HG03457 (cell line): Measurements from ENCODE around the gene TPBG.

Experiments
- ATAC-seq: cut with Tn5 transposase; IDR thresholded peaks from one replicate; pipeline ENCODE4 v1.9.1; 2021; ENCODE audit warnings: moderate number of reproducible peaks; ENCODE audit not compliant: unreplicated experiment

The TPBG gene, protein sequence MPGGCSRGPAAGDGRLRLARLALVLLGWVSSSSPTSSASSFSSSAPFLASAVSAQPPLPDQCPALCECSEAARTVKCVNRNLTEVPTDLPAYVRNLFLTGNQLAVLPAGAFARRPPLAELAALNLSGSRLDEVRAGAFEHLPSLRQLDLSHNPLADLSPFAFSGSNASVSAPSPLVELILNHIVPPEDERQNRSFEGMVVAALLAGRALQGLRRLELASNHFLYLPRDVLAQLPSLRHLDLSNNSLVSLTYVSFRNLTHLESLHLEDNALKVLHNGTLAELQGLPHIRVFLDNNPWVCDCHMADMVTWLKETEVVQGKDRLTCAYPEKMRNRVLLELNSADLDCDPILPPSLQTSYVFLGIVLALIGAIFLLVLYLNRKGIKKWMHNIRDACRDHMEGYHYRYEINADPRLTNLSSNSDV

DNA sequence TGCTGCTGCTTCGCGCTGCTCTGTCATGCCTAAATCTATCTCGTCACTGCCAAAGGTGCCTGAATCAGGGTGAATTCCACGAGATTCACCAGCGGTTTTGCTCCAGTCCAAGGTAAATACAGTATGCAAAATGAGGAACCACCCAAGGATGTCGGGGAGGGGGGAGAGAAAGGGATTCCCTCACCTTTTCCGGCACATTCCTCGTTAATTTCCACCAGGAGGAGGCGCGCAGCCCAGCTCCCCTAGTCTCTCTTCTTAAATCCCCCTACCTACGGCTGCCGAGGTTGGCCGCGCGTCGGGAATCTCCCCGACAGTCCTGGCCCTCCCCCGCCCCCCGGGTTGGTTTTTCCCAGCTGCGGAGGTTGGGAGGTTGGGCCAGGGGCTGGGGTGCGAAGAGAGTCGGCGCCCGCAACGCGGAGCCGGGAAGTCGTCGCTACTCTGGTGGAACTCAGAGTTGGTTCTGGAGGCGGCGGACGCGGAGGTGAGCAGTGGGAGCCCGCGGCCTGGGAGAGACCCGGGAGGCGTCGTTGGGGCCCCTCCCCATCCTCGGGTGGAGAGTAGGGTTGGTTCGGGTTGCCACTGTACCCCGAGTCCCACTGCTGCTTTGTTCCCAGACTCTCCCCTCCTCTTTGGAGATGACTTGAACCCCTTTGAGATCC lies at the start of gene TPBG:
TSS of gene TPBG (plus strand) at position 390 of the 659 bp plus-strand sequence. CDS start 1,145 bp downstream, outside the sequence.
- no peak for ATAC-seq

DNA sequence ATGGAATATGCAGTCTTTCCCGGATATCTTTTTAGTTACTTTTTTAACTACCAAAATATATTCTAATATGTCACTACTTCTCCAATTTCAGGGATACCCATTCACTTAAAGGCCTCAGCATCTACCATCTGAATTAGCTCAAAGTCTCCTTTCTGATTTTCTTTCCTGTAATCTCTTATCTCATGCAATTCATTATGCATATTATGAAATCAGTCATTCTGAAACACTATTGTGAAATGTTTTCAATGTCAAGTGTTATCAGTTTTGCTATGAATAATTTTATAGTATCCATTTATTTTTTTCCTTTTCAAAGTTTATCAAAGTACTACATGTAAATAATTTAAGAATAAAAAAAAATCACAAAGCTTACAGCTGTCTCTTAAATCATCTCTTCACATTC lies 41.2 kb upstream of the TPBG start:
- no peak for ATAC-seq

DNA sequence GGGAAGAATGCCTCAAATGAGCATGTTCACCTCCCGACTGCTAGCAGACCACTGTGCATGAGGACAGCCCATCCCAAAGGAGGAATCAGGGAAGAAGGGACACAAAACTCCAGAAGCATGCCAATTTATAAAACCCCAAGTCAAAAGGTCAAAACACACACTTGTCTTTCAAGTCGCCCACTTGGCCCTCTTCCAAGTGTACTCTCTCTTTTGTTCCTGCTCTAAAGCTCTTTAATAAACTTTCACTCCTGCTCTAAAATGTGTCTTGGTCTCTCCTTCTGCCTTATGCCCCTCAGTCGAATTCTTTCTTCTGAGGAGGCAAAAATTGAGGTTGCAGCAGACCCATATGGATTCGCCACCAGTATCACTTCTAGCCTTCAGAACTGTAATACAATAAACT lies 33.9 kb upstream of the TPBG start:
- ATAC-seq, result no peak

DNA sequence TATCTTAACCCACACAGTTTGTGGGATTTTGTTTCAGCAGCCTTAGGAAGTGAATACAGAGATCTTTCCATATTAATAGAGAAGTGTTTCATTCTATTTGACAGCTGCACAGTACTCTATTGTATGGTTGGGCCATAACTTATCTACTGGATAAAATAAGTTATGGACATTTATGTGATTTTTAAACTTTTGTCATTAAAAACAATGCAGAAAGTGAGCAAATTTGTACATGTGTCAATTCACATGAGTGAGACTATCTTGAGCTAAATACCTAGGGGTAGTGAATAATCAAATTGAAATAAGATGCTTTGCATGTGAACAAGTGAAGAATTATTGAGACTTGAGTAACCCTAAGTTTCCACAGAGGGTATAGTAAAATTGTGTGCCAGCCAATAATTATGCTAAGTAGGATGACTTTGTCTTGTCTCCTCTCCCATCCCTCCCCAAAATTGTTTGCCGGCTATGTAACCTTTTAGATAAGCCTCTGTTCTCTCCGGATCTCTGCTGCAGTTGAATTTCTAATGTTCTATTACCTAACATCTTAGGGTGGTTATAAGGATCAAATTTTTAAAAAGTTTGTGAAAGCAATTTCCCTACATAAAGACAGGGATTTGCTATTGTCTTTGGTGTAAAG lies 33.3 kb upstream of the TPBG start:
- no peak for ATAC-seq

DNA sequence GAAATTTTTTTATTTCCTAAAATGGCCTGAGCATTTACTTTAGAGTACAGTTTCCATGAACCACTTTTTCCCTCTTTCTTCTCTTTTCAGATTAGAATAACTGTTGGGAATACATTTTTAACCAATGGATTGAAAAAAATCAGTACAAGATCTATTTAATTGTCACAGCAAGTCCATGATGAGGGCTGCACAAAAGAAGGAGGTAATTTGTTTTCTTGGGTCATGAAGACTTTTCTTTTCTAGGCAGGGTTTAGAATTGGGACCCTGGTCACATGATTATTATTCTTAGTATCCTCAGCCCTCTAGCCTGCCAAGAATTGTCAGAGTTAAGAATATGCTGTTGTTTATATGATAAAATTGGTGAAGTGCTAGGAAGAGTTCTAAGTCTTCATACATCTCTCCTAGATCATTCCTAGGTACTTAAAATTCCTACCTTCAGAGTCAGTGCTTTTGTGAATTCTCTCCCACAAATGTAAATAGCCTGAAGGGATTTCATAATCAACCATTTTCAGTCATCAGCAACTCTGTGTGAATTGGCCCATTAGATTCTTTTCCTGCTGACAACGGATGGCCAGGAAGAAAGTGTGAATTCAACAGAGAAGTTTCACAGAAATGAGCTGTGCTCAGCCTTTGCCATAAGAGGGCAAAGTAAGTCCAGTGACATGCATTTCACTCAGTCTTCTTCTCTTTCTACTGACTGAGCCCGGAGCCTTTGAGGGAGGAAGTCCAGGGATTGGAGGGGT lies 32.4 kb upstream of the TPBG start:
- ATAC-seq, result no peak

DNA sequence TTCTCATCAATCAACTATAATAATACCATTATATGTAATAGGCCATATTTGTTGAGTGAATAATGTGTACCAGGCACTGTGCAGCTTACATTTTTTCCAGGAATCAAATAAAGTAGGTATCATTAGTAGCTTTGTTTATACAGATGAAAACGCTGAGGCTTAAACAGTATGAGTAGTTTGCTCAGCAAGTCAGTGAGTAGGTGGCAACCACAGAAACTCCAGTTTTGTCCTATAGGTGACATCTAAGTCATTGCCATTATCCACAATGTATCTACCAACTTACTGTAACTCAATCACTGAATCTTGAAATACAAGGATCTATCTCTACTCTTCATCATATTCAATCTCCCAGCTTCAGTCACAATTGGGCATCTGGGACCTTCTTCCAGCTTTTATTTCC lies 29.8 kb upstream of the TPBG start:
- no peak for ATAC-seq

DNA sequence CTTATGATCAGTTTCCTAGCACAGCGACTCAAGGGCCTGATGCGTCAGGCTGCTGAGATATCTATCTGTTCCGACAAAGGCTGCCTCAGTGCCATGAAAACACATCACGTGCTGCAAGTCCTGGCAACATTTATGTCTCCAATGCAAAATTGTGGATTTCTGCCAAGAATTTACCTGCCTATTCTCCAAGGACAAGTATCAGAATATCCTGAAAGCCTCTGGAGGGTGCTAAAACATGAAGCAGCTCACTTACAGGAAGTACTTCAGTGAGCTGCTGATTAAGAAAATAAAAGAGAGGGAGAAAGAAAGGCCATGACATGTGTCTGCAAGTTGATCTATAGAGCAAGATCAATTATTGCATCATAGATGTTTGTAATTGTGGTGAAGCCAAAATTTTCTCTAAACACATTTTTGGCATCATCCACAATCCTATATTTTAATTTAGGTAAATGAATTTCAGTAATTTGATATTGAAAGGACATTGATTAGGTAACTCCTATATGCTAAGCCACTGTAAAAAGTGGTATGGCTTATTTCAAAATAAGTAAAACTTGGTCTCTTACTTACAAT lies 25.8 kb upstream of the TPBG start:
- no peak for ATAC-seq

DNA sequence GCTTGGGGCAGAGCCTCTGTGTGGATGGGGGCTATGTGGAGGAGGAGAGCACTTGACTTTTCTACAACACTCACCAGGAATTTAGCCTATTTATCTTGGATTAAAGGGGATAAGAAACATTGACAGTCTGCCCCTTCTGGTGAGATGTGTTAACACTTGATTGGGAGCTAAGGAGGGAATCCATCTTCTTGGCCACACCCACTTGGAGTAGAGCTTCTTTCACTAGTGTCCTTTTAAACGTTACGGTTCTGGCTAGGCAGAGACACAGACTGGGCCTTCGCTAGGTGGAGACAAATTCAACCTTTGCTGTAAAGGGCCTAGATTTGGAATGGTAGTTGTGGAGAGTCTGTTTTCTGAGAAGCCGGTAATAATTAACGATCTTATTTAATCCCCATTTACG lies 15.5 kb upstream of the TPBG start:
- no peak for ATAC-seq

DNA sequence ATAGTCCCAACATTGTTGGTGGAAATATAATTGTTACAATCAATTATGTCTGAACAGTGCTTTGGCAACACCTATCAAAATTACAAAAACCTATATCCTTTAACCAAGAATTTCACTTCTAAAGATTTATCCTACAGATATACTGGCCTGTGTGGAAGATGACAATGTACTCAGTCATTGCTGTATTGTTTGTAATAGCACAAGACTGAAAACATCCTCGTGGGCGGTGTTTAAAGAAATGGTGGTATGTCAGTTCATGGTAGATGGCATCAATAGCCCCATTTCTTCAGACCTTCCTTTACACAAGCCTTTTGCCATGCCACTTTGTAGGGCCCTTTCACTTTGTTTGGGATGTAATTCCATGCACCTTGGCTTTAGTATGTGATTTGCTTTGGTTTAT lies 9.8 kb upstream of the TPBG start:
- no peak for ATAC-seq

DNA sequence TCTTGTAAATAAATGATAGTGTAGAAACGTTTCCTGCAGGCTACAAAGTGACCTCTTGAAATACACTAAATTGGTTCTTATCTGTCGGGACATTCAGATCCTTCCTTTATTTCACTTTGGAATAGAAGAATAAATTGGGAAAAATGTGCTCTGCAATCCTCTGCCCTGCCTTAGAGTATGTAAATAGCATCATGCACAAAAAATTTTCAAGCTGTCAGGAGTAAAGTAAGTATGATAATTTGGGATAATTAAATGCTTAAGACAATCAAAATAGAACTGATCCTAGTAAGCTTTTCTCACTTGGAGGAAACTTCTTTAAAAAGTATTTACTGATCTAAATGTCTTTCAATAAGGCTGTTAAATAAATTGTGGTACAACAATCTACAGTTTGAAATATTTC lies 3.1 kb upstream of the TPBG start:
- ATAC-seq, result no peak

DNA sequence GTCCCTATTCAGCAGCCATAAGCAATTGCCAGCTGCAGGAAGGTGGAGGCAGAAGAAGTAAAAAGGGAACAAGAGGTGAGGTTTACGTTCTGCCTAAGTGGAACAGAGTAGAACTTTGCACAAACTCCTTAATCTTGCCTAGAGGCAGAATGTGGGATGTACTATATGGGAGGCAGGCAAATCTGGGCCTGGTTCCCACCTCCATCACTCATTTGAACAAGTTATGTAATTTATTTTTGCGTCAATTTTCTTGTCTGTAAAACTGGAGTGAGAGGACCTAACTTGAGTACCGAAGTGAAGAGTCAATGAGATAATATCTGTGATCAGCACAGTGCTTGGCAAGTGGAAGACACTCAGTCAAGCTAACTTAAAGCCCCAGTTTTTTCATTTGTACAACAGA lies 2.0 kb upstream of the TPBG start:
- no peak for ATAC-seq

DNA sequence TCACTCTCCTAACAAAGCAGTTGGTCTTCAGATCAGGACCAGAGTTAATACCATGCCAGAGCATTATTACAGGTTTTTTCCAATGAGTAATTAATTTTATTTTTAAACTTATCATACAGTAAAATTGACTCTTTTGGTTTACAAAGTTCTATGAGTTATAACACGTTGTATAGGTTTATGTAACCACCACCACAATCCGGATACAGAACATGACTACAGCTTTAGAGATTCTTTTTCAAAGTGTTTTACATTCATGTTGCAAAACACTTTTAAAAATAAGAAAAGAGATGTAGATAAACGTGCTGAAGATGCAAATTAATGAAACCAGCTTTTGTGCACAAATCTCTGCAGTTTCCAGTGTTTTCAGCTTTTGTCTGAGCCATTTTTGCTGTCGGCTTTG lies 1.5 kb upstream of the TPBG start:
- no peak for ATAC-seq

DNA sequence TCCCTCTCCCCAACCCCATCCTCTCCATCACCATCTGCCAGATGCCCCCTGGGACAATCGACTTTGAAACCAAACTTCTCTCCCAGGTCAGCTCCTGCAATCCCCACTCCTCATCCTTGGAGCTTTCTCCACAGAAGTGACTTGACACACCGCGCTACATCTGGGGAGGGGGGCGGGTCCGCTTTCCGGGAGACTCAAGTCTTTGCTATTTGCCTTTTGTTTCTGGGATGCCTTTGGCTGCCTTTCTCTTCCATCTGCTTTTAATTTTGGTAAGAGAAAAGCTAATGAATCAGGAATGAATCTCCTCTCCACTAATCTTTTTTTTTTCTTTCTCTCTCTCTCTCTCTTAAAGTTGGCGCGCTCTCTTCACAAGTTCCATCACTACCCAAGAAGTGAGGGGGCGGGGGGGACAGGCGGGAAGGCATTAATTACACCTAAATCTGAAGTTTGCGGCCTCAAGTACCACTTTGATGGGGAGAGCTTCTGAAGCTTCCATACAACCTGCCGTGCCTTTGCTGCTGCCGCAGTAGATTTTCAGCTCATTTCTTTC lies 664 bp upstream of the TPBG start:
- no peak for ATAC-seq

DNA sequence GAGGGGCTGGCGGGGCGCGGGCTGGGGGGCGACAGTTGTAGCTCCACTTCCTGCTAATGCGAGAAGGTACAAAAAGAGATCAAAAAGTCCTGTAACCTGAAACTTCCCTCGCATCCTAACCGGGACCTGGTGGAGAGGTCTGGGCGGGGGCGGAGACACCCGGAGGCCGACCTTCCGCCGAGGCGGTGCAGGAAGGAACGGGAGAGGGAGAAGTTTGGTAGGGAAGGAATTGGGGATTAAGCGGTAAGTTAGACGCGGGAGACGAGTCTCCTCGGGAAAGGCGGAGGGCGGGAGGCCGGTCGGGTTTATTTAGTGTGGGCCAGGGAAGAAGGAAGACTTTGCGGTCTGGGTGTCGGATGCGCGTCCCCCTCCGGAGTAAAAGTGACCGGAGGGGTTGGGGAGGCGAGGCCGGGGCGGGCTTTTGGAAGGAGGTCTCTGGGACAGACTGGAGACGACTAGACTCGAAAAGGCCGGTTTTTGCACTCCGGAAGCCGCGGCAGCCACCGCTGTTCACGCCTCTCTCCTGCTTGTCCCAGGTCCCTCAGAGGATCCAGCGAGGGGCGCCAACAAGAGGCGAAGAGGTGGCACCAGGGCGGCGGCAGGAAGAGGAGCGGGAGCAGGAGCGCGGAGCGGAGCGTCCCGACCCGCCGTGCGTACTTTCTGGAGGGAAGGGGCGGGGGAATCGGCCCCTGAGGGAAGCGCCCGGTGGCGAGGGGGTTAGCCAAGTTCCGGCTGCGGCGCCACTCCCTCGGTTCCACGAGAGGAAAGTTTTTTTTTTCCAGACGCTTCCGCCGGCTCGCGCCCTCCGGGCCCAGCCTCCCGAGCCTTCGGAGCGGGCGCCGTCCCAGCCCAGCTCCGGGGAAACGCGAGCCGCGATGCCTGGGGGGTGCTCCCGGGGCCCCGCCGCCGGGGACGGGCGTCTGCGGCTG lies 734 bp downstream of the TPBG start:
- no peak for ATAC-seq

DNA sequence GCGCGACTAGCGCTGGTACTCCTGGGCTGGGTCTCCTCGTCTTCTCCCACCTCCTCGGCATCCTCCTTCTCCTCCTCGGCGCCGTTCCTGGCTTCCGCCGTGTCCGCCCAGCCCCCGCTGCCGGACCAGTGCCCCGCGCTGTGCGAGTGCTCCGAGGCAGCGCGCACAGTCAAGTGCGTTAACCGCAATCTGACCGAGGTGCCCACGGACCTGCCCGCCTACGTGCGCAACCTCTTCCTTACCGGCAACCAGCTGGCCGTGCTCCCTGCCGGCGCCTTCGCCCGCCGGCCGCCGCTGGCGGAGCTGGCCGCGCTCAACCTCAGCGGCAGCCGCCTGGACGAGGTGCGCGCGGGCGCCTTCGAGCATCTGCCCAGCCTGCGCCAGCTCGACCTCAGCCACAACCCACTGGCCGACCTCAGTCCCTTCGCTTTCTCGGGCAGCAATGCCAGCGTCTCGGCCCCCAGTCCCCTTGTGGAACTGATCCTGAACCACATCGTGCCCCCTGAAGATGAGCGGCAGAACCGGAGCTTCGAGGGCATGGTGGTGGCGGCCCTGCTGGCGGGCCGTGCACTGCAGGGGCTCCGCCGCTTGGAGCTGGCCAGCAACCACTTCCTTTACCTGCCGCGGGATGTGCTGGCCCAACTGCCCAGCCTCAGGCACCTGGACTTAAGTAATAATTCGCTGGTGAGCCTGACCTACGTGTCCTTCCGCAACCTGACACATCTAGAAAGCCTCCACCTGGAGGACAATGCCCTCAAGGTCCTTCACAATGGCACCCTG lies 1.6 kb downstream of the TPBG start:
- no peak for ATAC-seq

DNA sequence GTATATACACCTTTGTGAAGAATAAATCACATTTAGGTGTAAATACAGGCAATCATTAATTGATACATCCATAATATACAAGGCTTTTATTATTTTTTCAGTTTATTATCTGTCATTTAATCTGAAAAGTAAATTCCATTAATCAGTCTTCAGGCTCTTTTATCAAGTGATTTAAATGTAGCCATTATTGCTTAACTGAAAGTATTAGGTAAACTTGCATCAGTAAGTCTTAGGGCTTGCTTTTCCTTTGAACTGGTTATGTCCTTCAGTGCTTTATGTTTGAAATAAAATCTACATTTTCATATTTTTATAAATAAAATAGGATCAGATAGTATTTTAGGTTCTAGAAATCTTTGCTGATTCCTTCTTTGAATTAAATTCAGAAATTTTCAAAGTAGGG lies 4.1 kb downstream of the TPBG start:
- no peak for ATAC-seq

DNA sequence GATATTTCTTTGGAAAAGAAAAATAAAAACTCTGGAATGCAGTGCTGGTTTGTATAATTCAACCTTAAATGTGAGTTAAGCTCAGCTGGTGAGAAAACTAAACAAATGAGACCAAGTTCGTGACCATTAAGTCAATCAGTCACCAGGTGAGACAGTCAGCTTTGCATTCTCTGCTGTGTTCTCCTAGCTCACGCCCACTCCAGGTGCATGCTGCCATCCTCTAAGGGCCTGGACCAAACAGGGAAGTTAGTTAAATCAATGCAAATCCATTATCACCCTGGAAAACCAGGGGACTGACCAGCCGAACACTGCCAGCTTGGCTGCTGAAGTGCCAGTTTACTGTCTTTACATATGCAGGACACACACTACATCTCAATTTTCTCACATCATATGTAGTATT lies 7.2 kb downstream of the TPBG start:
- ATAC-seq, result no peak

DNA sequence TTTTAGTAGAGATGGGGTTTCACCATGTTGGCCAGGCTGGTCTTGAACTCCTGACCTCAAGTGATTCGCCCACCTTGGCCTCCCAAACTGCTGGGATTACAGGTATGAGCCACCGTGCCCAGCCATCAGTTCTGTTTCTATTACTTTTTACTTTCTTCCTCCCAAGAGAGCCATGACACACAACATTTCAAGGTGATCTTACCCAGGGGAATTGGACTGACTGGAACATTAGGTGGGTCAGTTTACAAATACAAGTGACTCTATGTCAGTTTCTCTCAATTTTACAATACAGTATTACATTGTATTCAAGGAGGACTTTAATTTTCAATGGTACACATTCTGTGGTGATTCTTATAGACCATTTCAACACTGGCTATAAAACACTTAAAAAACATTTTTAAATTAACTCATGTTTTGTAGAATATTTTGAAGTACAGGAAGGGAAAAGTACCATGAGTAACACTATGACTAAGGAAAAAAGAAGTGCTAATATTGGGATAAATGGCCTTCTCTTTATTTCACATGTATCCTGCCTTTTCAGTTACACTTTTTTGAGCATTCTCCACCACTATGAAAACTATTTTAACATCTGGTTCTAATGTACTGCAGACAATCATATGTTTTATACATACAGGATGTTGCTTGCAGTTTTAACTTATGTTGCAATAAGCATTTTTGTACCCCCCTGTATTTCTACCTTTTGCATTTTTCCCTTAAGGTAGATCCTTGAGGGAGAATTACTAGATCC lies 8.4 kb downstream of the TPBG start:
- no peak for ATAC-seq
